T-helper 2 cell treated with Interferon-gamma antibody and Interleukin-4, amounts not matched to agents 100 ng/mL and 5 ng/mL, for 36 hours (primary cell): ENCODE measurements around the gene RPTOR. TPM values are rescaled to one million over a fixed set of nuclear protein-coding genes. Genes with fewer than 3 reads are reported as not detected.

Experiments used
- intact Hi-C: fragments of 100-400 bp; cut with micrococcal nuclease; formaldehyde crosslinking; loops from one replicate; pipeline ENCODE4 v1.15.1; 2023
- total RNA-seq: library from RNA; stranded (reverse); gene quantifications from 2 replicates; pipeline ENCODE4 v1.2.3, GENCODE V29; 2022

RPTOR gene
- total RNA-seq, 1 donor from 2014 or later = 78.5 TPM

GRCh38 chr17:80901319-80901718, 356.7 kb downstream of the RPTOR start:
- intact Hi-C loops = no loop called here

DNA sequence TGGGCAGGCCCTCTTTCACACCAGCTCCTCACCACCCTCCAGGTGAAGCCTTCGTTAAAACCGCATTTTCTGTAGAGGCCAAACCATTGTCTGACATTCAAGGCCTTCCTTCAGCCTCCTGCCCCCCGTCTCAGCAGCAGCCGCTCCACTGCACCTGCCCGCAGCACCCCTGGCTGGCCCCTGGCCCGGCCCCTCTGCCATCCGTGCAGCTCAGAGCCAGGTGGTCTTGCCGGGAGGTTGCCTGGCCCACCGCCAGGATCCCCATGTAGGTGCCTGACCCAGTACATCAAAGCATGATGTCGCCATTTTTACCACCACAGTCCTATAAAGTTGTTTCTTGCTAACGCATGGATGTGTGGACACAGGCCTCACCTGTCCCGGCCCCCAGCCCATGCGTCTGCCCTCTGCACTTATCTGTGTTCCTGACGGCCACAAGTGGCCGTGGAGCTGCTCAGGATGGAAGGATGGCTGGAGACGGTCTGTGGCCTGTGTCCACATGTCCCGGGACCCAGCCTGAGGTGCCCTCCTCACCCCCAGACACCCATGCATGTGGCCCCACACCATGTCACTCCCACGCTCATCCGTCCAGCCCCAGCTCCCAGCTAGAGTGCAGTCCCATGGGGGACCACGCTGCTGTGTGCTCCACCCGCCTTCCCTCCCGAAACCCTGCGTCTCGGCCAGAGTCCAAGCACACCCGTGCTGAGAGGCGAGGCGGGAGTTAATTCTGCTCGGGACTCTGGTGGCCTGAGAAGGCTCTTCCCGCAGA, 357.7 kb downstream of the RPTOR start:
- intact Hi-C loops = no loop called here

GRCh38 chr17:80902963-80903611, 358.4 kb downstream of the RPTOR start:
- intact Hi-C loops = no loop called here

- intact Hi-C loops = no loop called here
Observed at GRCh38 chr17:80904036-80904753, 359.6 kb downstream of the RPTOR start.

DNA sequence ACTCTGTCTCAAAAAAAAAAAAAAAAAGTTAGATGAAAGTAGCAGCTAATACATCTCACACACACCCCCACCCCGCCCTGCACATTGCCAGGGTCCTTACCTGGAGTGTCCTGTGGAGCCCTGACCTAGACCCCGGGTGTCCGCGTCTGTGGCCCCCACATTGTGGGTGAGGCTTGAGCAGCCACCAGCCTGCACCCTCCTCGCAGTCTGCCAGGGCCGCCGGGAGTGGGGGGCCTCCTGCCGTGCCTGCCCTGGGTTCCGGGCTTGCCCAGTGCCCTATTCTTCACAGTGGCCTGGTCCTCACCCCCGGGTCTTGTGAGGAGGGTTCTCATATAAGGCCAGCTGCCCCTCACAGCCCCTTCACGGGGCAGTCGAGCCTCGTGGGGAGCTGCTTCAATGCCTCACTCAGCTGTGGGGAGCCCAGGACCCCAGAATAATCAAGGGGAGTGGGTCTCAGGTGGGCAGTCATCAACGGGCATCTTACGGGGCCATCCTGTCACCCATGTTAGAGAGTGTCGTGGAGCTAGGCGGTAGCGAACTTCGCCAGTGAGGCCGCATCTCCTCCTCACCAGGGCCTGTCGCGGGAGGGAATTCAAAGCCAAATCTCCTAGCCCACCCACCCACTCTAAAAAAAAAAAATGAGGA, 361.1 kb downstream of the RPTOR start:
- intact Hi-C loops = no loop called here

- intact Hi-C loops = no loop called here
Observed at GRCh38 chr17:80906364-80907259, 362.0 kb downstream of the RPTOR start.

DNA sequence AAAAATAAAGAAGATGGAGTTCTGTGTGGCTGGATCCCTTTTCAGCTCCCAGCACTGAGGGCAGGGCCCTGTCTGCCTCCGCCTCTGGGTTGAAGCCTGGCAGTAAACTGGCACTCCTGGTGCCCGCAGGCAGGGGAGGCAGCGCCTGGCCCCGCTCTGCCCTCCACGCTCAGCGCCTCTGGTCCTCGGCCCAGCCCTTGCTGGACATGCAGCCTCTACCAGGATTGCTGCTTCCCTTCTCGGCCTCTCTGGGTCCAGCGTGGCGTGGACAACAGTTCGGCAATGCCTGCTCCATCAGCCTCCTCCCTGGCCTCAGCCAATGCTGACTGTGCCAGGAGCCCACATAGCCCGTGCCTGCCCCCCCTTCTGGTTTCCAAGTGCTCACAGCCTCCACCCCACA, 362.6 kb downstream of the RPTOR start:
- intact Hi-C loops = no loop called here

- intact Hi-C loops = no loop called here
Observed at GRCh38 chr17:80908211-80908610, 363.6 kb downstream of the RPTOR start.

DNA sequence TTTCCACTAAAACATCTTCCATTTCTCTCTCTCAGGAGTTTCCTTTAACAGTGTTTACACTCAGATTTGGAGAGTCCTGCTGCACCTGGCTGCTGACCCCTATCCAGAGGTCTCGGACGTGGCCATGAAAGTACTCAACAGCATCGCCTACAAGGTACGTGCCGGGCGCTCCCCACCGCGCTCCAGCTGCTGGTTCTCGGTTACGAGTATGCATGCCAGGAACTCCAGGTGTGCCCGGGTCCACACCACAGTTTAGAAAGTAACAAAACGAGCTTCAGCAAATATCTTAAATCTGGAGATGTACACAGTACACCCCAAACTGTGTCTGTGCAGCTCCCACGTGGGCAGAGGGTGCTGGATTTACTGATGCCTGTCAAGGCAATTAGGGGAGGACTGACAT, 364.1 kb downstream of the RPTOR start:
- intact Hi-C loops = no loop called here

DNA sequence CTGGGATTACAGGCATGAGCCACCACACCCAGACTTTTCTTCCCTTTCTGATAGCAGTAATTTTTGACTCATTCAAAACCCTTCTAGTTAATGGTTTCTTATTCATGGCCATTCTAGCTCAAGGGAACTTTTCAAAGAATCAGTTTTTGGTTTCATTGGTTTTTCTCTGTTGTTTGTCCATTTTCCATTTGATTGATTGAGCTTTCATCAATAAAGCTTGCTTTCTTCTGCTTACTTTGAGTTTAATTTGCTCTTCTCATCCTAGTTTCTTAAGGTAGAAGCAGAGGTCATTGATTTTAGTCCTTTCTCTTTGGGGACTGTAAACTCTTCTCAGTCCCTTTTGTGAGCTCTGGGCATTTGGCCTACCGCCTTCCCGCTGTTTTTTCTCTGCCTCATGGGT, 365.0 kb downstream of the RPTOR start:
- intact Hi-C loops = no loop called here

GRCh38 chr17:80910043-80910442, 365.4 kb downstream of the RPTOR start:
- intact Hi-C loops = no loop called here

DNA sequence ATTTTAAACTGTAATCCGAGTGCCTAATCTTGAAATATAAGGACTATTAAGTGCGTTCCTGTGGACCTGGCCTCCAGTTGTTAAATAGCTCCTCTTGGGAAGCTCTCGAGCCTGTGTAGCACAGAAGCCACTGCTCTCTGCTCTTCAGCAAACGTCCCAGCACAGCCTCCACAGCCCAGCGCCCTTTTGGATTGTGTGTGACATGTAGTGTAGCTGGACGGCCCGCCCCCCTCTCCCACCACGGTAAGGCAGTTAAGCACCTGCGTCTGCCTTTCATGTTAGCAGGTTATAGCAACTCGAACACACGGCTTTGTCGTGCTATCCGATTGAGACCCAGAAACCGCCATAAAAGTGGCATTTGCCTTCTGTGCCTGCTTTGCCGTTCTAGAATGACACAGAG, 367.8 kb downstream of the RPTOR start:
- intact Hi-C loops = no loop called here

GRCh38 chr17:80913928-80914821, 369.5 kb downstream of the RPTOR start:
- intact Hi-C loops = no loop called here

- intact Hi-C loops = no loop called here
Observed at GRCh38 chr17:80916246-80916645, 371.6 kb downstream of the RPTOR start.

DNA sequence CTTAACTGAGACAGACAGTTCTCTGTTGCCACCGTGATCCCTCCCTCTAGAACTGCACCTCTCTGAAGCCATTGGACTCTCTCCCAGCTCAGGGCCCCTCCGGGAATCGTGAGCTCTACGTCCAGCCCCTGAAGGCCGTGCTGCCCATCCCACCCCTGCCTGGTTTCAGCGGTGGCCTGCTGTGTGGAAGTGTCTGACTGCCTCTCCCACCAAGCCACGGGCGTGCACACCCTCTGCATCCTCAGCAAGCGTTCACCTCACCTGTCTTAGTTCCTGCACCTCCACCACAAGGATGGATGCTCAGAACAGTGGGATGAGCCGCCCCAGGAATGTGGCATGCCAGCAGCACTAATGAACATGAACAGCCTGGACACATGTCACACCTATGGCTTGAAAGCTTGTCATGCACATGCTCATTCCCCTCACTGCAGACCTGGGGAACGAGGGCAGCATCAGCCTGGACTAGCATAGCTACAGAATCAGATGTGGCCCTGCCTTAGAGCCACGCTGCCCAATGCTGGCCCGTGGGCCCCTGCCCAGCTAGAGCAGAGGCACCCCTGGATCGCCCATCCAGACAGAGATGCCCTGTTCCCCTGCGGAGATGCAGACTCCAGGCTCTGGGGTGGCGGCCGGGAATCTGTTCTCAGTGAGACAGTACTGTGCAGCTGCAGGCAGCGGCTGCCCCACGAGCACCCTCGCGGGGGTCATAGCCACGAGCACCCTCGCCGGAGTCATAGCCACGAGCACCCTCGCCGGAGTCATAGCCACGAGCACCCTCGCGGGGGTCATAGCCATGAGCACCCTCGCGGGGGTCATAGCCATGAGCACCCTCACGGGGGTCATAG, 373.3 kb downstream of the RPTOR start:
- intact Hi-C loops = no loop called here

- intact Hi-C loops = no loop called here
Observed at GRCh38 chr17:80918731-80919130, 374.1 kb downstream of the RPTOR start.

DNA sequence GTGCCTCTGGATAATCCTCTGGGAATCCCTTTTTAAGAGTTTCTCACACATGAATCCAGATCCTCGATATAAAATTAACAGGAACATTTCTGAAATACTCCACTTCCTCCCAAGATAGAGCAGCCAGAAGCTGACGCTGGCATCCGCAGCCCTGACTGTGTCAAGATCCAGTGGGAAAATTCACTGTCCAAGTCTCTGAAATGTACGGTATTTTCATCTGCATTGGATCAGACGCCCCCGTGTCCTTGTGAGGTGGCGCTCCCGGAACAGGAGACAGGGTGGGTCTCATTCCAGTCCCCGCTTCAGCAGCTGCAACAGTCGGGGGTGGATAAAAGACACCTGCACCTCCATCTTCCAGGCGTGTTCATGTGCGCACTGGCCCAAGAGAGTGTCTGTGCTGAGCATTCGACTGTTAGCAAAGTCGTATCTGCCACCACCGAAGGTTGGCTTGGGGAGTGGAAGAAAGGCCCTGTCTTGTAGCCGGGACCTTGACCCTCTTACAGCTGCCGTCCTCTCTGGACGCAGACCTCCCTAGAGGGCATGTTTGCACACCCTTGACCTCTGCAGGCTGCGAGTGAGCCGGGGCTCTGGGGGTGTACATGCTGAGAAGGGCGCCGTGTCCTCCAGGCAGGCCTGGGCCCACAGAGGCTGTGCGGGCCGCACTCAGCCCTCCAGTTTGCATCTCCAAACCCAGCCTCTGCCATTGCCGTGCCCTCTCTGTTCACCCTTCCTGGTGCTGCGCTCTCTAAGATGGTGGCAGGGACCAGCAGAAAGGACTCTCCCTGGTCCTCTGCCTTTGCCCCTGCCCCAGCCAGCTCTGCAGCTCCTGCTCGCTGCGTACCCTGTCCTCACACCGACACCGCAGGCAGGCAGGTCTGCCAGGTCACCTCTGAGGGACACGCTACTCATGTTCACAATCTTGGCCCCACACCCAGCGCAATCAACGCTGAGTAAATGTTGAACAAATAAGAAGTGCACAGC, 375.0 kb downstream of the RPTOR start:
- intact Hi-C loops = no loop called here

- intact Hi-C loops = no loop called here
Observed at GRCh38 chr17:80920441-80920840, 375.8 kb downstream of the RPTOR start.
